ENCODE data around the gene ZNF813.

ZNF813 gene

DNA sequence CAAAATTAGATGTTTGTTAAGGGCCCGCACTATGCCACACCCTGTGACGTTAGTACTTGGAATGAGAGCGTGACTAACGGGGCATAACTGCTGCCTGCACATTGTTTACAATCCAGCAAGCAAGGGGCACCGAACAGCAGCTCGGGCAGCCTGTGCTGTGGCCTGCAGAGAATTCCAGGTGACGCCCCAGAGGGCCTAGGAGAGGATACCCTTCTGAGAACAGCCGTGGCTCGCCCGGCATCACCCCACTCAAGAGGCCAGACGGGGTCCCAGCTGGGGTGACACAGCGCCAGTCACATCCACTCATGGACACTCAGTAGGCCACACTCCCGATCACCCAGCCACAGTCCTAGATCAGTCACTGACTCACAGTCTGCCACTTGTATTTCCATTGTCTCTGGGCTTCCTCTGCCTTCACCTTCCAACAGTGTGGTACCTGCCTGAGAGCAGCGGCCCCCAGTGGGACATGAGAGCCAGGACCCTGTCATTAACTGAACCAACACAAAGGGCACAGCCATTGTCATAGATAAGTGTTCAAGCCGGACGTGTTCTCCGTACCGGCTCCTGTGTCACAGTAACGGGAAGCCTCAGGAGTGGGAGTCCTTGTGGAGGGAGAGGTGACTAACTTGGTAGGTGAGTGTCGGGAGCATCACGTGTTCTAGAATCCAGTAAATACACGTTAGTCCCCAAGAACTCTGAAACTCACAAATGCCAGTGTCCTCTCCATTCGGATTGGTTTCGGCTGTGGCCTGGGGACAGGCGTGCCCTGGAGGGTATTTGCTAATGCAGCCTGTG lies 77.9 kb downstream of the ZNF813 start:
- no peak overlapping the region for H3K4me3 ChIP-seq (ENCODE audit: control insufficient read depth, low read depth, low read length)
- TF ChIP-seq, protein P1, sequence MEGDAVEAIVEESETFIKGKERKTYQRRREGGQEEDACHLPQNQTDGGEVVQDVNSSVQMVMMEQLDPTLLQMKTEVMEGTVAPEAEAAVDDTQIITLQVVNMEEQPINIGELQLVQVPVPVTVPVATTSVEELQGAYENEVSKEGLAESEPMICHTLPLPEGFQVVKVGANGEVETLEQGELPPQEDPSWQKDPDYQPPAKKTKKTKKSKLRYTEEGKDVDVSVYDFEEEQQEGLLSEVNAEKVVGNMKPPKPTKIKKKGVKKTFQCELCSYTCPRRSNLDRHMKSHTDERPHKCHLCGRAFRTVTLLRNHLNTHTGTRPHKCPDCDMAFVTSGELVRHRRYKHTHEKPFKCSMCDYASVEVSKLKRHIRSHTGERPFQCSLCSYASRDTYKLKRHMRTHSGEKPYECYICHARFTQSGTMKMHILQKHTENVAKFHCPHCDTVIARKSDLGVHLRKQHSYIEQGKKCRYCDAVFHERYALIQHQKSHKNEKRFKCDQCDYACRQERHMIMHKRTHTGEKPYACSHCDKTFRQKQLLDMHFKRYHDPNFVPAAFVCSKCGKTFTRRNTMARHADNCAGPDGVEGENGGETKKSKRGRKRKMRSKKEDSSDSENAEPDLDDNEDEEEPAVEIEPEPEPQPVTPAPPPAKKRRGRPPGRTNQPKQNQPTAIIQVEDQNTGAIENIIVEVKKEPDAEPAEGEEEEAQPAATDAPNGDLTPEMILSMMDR (conservative IDR thresholded peaks at IDR 0.05; ENCODE audit: control insufficient read depth, insufficient read depth, low read depth, low read length) = no peak
- peak; percentile 76 for DNase-seq (ENCODE audit: low read depth)
